ENCODE results near the gene USP11.

The USP11 gene

DNA sequence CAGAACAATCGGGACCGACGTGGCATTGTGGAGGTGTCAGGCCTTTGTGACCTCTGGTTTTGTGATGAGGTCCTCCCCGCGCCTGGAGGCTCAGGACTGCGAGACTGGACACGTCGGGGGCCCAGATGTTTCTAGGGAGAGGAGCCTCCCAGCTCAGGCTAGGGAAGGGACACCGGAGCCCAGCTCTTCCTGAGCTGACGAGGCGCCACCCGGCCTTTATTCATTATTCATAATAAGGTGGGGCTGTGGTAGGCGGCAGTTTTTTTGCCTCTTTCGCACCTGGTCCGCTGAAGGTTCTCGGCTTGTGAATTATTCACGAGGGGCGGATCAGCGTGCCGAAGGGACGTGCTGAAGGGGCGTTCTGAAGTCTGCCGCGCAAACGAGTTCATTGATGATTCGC, 41.5 kb upstream of the USP11 start:
- ATAC-seq, result 0 out of 3 replicates have a peak, but pooled peaks have one; percentile 4
- TF ChIP-seq CSDC2 (CRISPR knock-in tag; IDR thresholded peaks at IDR 0.05) (no peak), PPARA (CRISPR knock-in tag; IDR thresholded peaks at IDR 0.05; ENCODE audit: borderline replicate concordance) (no peak), ZNF565 (CRISPR knock-in tag; conservative IDR thresholded peaks at IDR 0.05; ENCODE audit: low read depth) (no peak), ZC3H10 (CRISPR knock-in tag; IDR thresholded peaks at IDR 0.05) (no peak), TCF4 (CRISPR knock-in tag; IDR thresholded peaks at IDR 0.05; ENCODE audit: borderline replicate concordance) (no peak), GLIS3 (CRISPR knock-in tag; IDR thresholded peaks at IDR 0.05) (no peak), ARNTL (CRISPR knock-in tag; IDR thresholded peaks at IDR 0.05; ENCODE audit: borderline replicate concordance, low read depth) (no peak), TSHZ2 (CRISPR knock-in tag; IDR thresholded peaks at IDR 0.05) (no peak), RARB (CRISPR knock-in tag; IDR thresholded peaks at IDR 0.05) (no peak), ISL1 (CRISPR knock-in tag; IDR thresholded peaks at IDR 0.05) (no peak)
- TF ChIP-seq, protein P1, sequence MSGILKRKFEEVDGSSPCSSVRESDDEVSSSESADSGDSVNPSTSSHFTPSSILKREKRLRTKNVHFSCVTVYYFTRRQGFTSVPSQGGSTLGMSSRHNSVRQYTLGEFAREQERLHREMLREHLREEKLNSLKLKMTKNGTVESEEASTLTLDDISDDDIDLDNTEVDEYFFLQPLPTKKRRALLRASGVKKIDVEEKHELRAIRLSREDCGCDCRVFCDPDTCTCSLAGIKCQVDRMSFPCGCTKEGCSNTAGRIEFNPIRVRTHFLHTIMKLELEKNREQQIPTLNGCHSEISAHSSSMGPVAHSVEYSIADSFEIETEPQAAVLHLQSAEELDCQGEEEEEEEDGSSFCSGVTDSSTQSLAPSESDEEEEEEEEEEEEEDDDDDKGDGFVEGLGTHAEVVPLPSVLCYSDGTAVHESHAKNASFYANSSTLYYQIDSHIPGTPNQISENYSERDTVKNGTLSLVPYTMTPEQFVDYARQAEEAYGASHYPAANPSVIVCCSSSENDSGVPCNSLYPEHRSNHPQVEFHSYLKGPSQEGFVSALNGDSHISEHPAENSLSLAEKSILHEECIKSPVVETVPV (CRISPR knock-in tag; IDR thresholded peaks at IDR 0.05), result no peak

- no peak for ATAC-seq
- TF ChIP-seq GLIS3 (CRISPR knock-in tag; IDR thresholded peaks at IDR 0.05) (no peak), ZC3H10 (CRISPR knock-in tag; IDR thresholded peaks at IDR 0.05) (no peak), TSHZ2 (CRISPR knock-in tag; IDR thresholded peaks at IDR 0.05) (no peak), ISL1 (CRISPR knock-in tag; IDR thresholded peaks at IDR 0.05) (no peak), TCF4 (CRISPR knock-in tag; IDR thresholded peaks at IDR 0.05; ENCODE audit: borderline replicate concordance) (no peak), POU6F1 (CRISPR knock-in tag; IDR thresholded peaks at IDR 0.05; ENCODE audit: borderline replicate concordance, low read depth) (no peak), ZNF70 (CRISPR knock-in tag; IDR thresholded peaks at IDR 0.05) (no peak), ZNF8 (CRISPR knock-in tag; IDR thresholded peaks at IDR 0.05) (no peak), TOX (CRISPR knock-in tag; IDR thresholded peaks at IDR 0.05; ENCODE audit: borderline replicate concordance) (no peak), ARNTL (CRISPR knock-in tag; IDR thresholded peaks at IDR 0.05; ENCODE audit: borderline replicate concordance, low read depth) (no peak), CSDC2 (CRISPR knock-in tag; IDR thresholded peaks at IDR 0.05) (no peak), BACH2 (CRISPR knock-in tag; IDR thresholded peaks at IDR 0.05; ENCODE audit: borderline replicate concordance) (no peak)
- TF ChIP-seq, protein P2, sequence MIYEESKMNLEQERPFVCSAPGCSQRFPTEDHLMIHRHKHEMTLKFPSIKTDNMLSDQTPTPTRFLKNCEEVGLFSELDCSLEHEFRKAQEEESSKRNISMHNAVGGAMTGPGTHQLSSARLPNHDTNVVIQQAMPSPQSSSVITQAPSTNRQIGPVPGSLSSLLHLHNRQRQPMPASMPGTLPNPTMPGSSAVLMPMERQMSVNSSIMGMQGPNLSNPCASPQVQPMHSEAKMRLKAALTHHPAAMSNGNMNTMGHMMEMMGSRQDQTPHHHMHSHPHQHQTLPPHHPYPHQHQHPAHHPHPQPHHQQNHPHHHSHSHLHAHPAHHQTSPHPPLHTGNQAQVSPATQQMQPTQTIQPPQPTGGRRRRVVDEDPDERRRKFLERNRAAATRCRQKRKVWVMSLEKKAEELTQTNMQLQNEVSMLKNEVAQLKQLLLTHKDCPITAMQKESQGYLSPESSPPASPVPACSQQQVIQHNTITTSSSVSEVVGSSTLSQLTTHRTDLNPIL (CRISPR knock-in tag; IDR thresholded peaks at IDR 0.05; ENCODE audit: low read depth), result no peak
Measured at GRCh38 chrX:47191806-47192401, 40.9 kb upstream of the USP11 start.

GRCh38 chrX:47193475-47194193, 39.2 kb upstream of the USP11 start, which contains the start of gene UBA1:
Gene UBA1, plus strand, starts transcription at chrX:47193829. Its CDS starts 4,974 bp downstream, at chrX:47198803.
- TF ChIP-seq TSHZ2 (CRISPR knock-in tag; IDR thresholded peaks at IDR 0.05), result 0 out of 2 replicates have a peak, but pooled peaks have one; percentile 7
- no peak for TF ChIP-seq ZFP3 (CRISPR knock-in tag; IDR thresholded peaks at IDR 0.05)
- ATAC-seq, result peak; percentile 87

All from SK-N-SH treated with all-trans-retinoic acid at 6 μM for 48 hours (cell line).